OCI-LY1 (cell line): ENCODE data around the gene TBC1D22B.

Experiments
- H2AFZ ChIP-seq: fragments of 200-600 bp; sonication (generic), shearing (Covaris generic); 2 replicates; pipeline ENCODE4 v1.6.0; 2014; ENCODE audit warnings: antibody characterized with exemption, mild to moderate bottlenecking, low read length
- H3F3A ChIP-seq: fragments of 200-600 bp; sonication (generic), shearing (Covaris generic); 2 replicates; pipeline ENCODE4 v1.6.0; 2014; ENCODE audit warnings: mild to moderate bottlenecking, antibody characterized with exemption, low read length, moderate library complexity; ENCODE audit not compliant: insufficient read depth
- H3K27ac ChIP-seq: fragments of 200-600 bp; sonication (generic); 2 replicates; pipeline ENCODE4 v1.5.1; 2014; ENCODE audit warnings: low read length, mixed run types, mild to moderate bottlenecking, low read depth; ENCODE audit not compliant: poor library complexity, severe bottlenecking
- H3K27me3 ChIP-seq: fragments of 200-600 bp; sonication (generic); 2 replicates; pipeline ENCODE4 v1.6.0; 2014; ENCODE audit warnings: antibody characterized with exemption, mild to moderate bottlenecking, low read length, moderate library complexity; ENCODE audit not compliant: insufficient read depth
- H3K36me3 ChIP-seq: fragments of 200-600 bp; sonication (generic); 2 replicates; pipeline ENCODE4 v1.6.1; 2014; ENCODE audit warnings: mild to moderate bottlenecking, antibody characterized with exemption, low read length, moderate library complexity, mixed read lengths; ENCODE audit not compliant: insufficient read depth
- H3K4me1 ChIP-seq: fragments of 200-600 bp; sonication (generic); 2 replicates; pipeline ENCODE4 v1.5.1; 2014; ENCODE audit warnings: mild to moderate bottlenecking, low read length, moderate library complexity; ENCODE audit not compliant: insufficient read depth, severe bottlenecking
- H3K4me2 ChIP-seq: fragments of 200-600 bp; sonication (generic), shearing (Covaris generic); 2 replicates; pipeline ENCODE4 v1.6.1; 2014; ENCODE audit warnings: low read length
- H3K4me3 ChIP-seq: fragments of 200-600 bp; sonication (generic); 2 replicates; pipeline ENCODE4 v1.5.1; 2014; ENCODE audit warnings: low read length, low read depth, mild to moderate bottlenecking, mixed read lengths; ENCODE audit not compliant: poor library complexity, severe bottlenecking
- H3K79me2 ChIP-seq: fragments of 200-600 bp; shearing (Covaris generic); 2 replicates; pipeline ENCODE4 v1.6.1; 2016; ENCODE audit warnings: mixed run types, low read length, mixed read lengths; ENCODE audit not compliant: insufficient read depth
- H3K9ac ChIP-seq: fragments of 200-600 bp; sonication (generic), shearing (Covaris generic); 2 replicates; pipeline ENCODE4 v1.6.1; 2014; ENCODE audit warnings: mild to moderate bottlenecking, low read length, mixed read lengths
- H3K9me2 ChIP-seq: fragments of 200-600 bp; sonication (generic), shearing (Covaris generic); 2 replicates; pipeline ENCODE4 v1.6.1; 2014; ENCODE audit warnings: low read depth, mild to moderate bottlenecking, low read length, mixed read lengths
- H3K9me3 ChIP-seq: fragments of 200-600 bp; shearing (Covaris generic); 2 replicates; pipeline ENCODE4 v1.6.1; 2014; ENCODE audit warnings: low read length, mixed read lengths
- H4K20me1 ChIP-seq: fragments of 200-600 bp; sonication (generic), shearing (Covaris generic); 2 replicates; pipeline ENCODE4 v1.6.0; 2016; ENCODE audit warnings: mild to moderate bottlenecking, low read length; ENCODE audit not compliant: insufficient read depth
- EZH2 ChIP-seq: fragments of 200-600 bp; sonication (generic), shearing (Covaris generic); IDR thresholded peaks from 2 replicates; pipeline ENCODE4 v1.8.0; 2017; ENCODE audit warnings: borderline replicate concordance, mixed run types, mild to moderate bottlenecking, antibody characterized with exemption, low read length, moderate library complexity, mixed read lengths
- TF ChIP-seq, protein P1 (sequence below): fragments of 200-600 bp; sonication (generic), shearing (Covaris generic); IDR thresholded peaks from 2 replicates; pipeline ENCODE4 v1.5.1; 2017; ENCODE audit warnings: mild to moderate bottlenecking, antibody characterized with exemption, low read length, moderate library complexity, mixed read lengths

TBC1D22B gene

DNA sequence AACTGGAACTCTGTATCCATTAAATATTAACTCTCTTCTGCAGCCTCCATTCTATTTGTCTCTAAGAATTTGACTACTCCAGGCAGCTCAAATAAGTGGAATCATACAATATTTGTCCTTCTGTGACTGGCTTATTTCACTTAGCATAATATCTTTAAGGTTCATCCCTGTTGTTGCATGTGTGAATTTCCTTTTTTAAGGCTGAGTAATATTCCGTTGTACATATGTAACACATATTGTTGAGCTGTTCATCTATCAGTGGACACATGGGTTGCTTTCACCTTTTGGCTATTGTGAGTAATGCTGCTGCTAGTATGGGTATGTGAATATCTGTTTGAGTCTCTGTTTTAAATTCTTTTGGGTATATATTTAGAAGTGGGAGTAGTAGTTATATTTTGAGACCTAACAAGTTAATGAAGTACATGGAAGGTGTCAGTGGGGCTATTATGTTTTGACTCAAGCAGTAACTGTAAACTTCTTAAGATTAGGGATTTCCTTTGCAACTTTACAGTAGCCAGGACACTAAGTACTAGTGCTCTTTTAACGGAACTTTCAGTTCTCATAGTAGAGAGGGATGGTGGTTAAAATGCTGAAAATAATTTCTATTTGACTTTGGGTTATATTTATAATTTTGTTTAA, 30.1 kb downstream of the TBC1D22B start:
- peaks cover 63% of the 10 kb centered on the region for H3K36me3 ChIP-seq
- TF ChIP-seq, protein P1, sequence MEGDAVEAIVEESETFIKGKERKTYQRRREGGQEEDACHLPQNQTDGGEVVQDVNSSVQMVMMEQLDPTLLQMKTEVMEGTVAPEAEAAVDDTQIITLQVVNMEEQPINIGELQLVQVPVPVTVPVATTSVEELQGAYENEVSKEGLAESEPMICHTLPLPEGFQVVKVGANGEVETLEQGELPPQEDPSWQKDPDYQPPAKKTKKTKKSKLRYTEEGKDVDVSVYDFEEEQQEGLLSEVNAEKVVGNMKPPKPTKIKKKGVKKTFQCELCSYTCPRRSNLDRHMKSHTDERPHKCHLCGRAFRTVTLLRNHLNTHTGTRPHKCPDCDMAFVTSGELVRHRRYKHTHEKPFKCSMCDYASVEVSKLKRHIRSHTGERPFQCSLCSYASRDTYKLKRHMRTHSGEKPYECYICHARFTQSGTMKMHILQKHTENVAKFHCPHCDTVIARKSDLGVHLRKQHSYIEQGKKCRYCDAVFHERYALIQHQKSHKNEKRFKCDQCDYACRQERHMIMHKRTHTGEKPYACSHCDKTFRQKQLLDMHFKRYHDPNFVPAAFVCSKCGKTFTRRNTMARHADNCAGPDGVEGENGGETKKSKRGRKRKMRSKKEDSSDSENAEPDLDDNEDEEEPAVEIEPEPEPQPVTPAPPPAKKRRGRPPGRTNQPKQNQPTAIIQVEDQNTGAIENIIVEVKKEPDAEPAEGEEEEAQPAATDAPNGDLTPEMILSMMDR: no peak
- no peak for TF ChIP-seq EZH2
- H3K4me2 ChIP-seq: no peak overlapping the region
- no peaks in the 10 kb centered on the region for H3K79me2 ChIP-seq
- no peaks in the 10 kb centered on the region for H3K27me3 ChIP-seq
- no peaks in the 10 kb centered on the region for H3K9me3 ChIP-seq
- H4K20me1 ChIP-seq: no peaks in the 10 kb centered on the region
- H3F3A ChIP-seq: no peaks in the 10 kb centered on the region
- no peak overlapping the region for H3K27ac ChIP-seq
- no peaks in the 10 kb centered on the region for H3K9me2 ChIP-seq
- no peak overlapping the region for H2AFZ ChIP-seq
- no peak overlapping the region for H3K4me3 ChIP-seq
- no peak overlapping the region for H3K9ac ChIP-seq
- peaks cover 3% of the 10 kb centered on the region for H3K4me1 ChIP-seq

DNA sequence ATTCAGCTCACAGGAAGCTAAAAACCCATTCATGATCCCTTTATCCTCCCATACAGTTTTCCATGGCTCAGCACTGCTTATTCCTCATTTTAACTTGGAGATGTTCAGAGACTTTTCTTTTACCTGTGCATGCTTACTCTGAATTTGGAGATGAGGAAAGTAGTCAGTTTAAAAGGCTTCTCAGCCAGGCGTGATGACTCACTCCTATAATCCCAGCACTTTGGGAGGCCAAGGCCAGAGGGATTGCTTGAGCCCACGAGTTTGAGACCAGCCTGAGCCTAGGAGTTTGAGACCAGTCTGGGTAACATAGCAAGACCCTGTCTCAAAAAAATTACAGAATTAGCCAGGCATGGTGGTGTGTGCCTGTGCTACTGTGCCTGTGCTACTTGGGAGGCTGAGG, 30.7 kb downstream of the TBC1D22B start:
- Histone ChIP-seq H3K36me3 (peaks cover 57% of the 10 kb centered on the region), H4K20me1 (no peaks in the 10 kb centered on the region), H3K27ac (no peak overlapping the region), H3K27me3 (no peaks in the 10 kb centered on the region), H3K4me2 (no peak overlapping the region), H3K9me3 (no peaks in the 10 kb centered on the region), H3K9ac (no peak overlapping the region), H3F3A (no peaks in the 10 kb centered on the region), H3K4me3 (no peak overlapping the region), H2AFZ (no peak overlapping the region), H3K4me1 (peaks cover 3% of the 10 kb centered on the region), H3K9me2 (no peaks in the 10 kb centered on the region), H3K79me2 (no peaks in the 10 kb centered on the region)
- no peak for TF ChIP-seq EZH2
- TF ChIP-seq, protein P1: no peak

DNA sequence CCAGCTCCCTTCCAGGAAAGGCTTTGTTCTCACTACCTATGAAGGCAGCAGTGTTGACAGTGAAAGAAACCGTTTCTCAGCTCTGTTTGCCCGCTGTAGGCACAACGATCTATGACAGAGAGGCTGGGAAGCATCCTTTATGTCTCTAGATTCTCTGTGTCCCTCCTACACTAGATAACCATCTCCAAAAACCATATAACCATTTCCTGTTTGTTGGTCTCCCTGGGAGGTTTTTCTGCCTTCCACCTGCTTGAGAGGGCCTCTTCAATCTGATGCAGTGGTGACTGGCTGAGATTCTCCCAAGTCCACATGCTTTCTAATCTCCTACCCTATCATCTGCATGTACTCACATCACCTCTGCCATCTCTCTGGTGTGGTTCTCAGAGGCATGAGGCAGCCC, 32.4 kb downstream of the TBC1D22B start:
- Histone ChIP-seq H2AFZ (no peak overlapping the region), H3K36me3 (peaks cover 54% of the 10 kb centered on the region), H3K9ac (no peak overlapping the region), H3K27me3 (no peaks in the 10 kb centered on the region), H3K4me3 (no peak overlapping the region), H3K9me3 (no peaks in the 10 kb centered on the region), H3K79me2 (no peaks in the 10 kb centered on the region), H3K27ac (no peak overlapping the region), H3K4me2 (no peak overlapping the region), H3K9me2 (no peaks in the 10 kb centered on the region), H4K20me1 (no peaks in the 10 kb centered on the region), H3K4me1 (peaks cover 3% of the 10 kb centered on the region), H3F3A (no peaks in the 10 kb centered on the region)
- TF ChIP-seq EZH2: no peak
- TF ChIP-seq, protein P1: no peak
